Tibial nerve (tissue), 4 donors: ENCODE results near the gene PTPRR. TPM values are rescaled to one million over a fixed set of nuclear protein-coding genes. Genes with fewer than 3 reads are reported as not detected.

Experiments
- DNase-seq, 2 donors: peaks; one replicate each; pipeline ENCODE4 v3.0.0-alpha.2; 2019; ENCODE audit warnings: low spot score in 2 of 2
- H3K27ac ChIP-seq, 4 donors: fragments of 200-600 bp; sonication (generic) in 3 of 4; one replicate each; pipeline ENCODE4 v1.5.1; 2017 to 2019; ENCODE audit warnings: mild to moderate bottlenecking in 1 of 4
- H3K27me3 ChIP-seq, 2 donors: fragments of 200-600 bp; sonication (generic) in 1 of 2; one replicate each; pipeline versions ENCODE4 v1.5.1 to v1.6.0; 2017 to 2019
- H3K36me3 ChIP-seq, 3 donors: fragments of 200-600 bp; sonication (generic); one replicate each; pipeline ENCODE4 v1.5.1; 2018 to 2019
- H3K4me1 ChIP-seq, 4 donors: fragments of 200-600 bp; sonication (generic) in 3 of 4; one replicate each; pipeline ENCODE4 v1.5.1; 2017 to 2019
- H3K4me3 ChIP-seq, 4 donors: fragments of 200-600 bp; sonication (generic) in 3 of 4; one replicate each; pipeline ENCODE4 v1.5.1; 2017 to 2019; ENCODE audit warnings: mild to moderate bottlenecking in 1 of 4, moderate library complexity in 1 of 4
- H3K9me3 ChIP-seq, 4 donors: fragments of 200-600 bp; sonication (generic) in 3 of 4; one replicate each; pipeline ENCODE4 v1.5.1; 2017 to 2019
- CTCF ChIP-seq, 5 experiments: fragments of 200-600 bp in 3 of 5; fragments of 450-650 bp in 2 of 5; sonication (generic) in 3 of 5; IDR thresholded peaks; one replicate each; pipeline ENCODE4 v1.5.1; 2016 to 2019; ENCODE audit warnings: antibody characterized with exemption in 5 of 5, mild to moderate bottlenecking in 3 of 5, moderate library complexity in 2 of 5
- EP300 ChIP-seq, 2 donors: sonication (generic); formaldehyde crosslinking; IDR thresholded peaks; one replicate each; pipeline ENCODE4 v1.6.1; 2017; ENCODE audit warnings: antibody characterized with exemption in 2 of 2, mild to moderate bottlenecking in 1 of 2
- POLR2A ChIP-seq, 2 donors: fragments of 450-650 bp; IDR thresholded peaks; one replicate each; pipeline ENCODE4 v1.6.1; 2017; ENCODE audit warnings: antibody characterized with exemption in 2 of 2, mild to moderate bottlenecking in 2 of 2, moderate library complexity in 2 of 2
- WGBS, 2 donors: methylation state at CpG; one replicate each; pipeline ENCODE4 v1.1.5; 2018; 5-methylcytosine and 5-hydroxymethylcytosine counted together
- total RNA-seq, 4 donors: library from RNA; depleted of rRNA; stranded (reverse); fragments of >200 nt; gene quantifications; one replicate each; pipeline ENCODE4 v1.1.0, GENCODE V29; 2016

Gene PTPRR
- total RNA-seq, 4 donors from 2014 or later = not detected

- no peaks in the 10 kb centered on the region for H3K36me3 ChIP-seq
- no peak overlapping the region for H3K27ac ChIP-seq
- H3K4me1 ChIP-seq = peaks cover 0 to 27% (median 5%) of the 10 kb centered on the region in 4 donors
- WGBS, 2 donors = 70% methylated on average over 3 of the region's 3 CpGs
- TF ChIP-seq EP300 (IDR thresholded peaks at IDR 0.05) = no peak
- TF ChIP-seq POLR2A (IDR thresholded peaks at IDR 0.05) = no peak
- TF ChIP-seq CTCF (IDR thresholded peaks at IDR 0.05) = no peak
- no peaks in the 10 kb centered on the region for H3K27me3 ChIP-seq
- no peaks in the 10 kb centered on the region for H3K9me3 ChIP-seq
- H3K4me3 ChIP-seq = no peak overlapping the region
- DNase-seq = no peak
Observed at GRCh38 chr12:70643939-70644338, 276.6 kb downstream of the PTPRR start.

GRCh38 chr12:70641691-70642090 is 278.8 kb downstream of the PTPRR start:
- no peaks in the 10 kb centered on the region for H3K9me3 ChIP-seq
- H3K4me3 ChIP-seq = no peak overlapping the region
- TF ChIP-seq EP300 (IDR thresholded peaks at IDR 0.05) (no peak), CTCF (IDR thresholded peaks at IDR 0.05) (no peak), POLR2A (IDR thresholded peaks at IDR 0.05) (no peak)
- H3K36me3 ChIP-seq = no peaks in the 10 kb centered on the region
- peaks cover 0 to 12% (median 2%) of the 10 kb centered on the region in 4 donors for H3K4me1 ChIP-seq
- no peaks in the 10 kb centered on the region for H3K27me3 ChIP-seq
- 83 to 92% methylated on average over 2 of the region's 2 CpGs for WGBS, 2 donors
- H3K27ac ChIP-seq = no peak overlapping the region
- no peak for DNase-seq

- Histone ChIP-seq H3K4me1 (peaks cover 0 to 8% (median 0%) of the 10 kb centered on the region in 4 donors), H3K27me3 (no peaks in the 10 kb centered on the region), H3K36me3 (no peaks in the 10 kb centered on the region), H3K27ac (no peak overlapping the region), H3K4me3 (no peak overlapping the region), H3K9me3 (no peaks in the 10 kb centered on the region)
- WGBS, 2 donors = 83 to 93% methylated on average over 1 of the region's 1 CpG
- no peak for DNase-seq
- TF ChIP-seq POLR2A (IDR thresholded peaks at IDR 0.05) = no peak
- no peak for TF ChIP-seq EP300 (IDR thresholded peaks at IDR 0.05)
- no peak for TF ChIP-seq CTCF (IDR thresholded peaks at IDR 0.05)
Observed at GRCh38 chr12:70640901-70641300, 279.6 kb downstream of the PTPRR start.

GRCh38 chr12:70639535-70639934 is 281.0 kb downstream of the PTPRR start:
- TF ChIP-seq CTCF (IDR thresholded peaks at IDR 0.05) = no peak
- no peak for TF ChIP-seq EP300 (IDR thresholded peaks at IDR 0.05)
- no peak for TF ChIP-seq POLR2A (IDR thresholded peaks at IDR 0.05)
- H3K27me3 ChIP-seq = no peaks in the 10 kb centered on the region
- no peaks in the 10 kb centered on the region for H3K36me3 ChIP-seq
- H3K9me3 ChIP-seq = no peaks in the 10 kb centered on the region
- no peak for DNase-seq
- H3K4me3 ChIP-seq = no peak overlapping the region
- WGBS, 2 donors = 97 to 98% methylated on average over 2 of the region's 2 CpGs
- H3K4me1 ChIP-seq = no peaks in the 10 kb centered on the region
- H3K27ac ChIP-seq = no peak overlapping the region

- TF ChIP-seq EP300 (IDR thresholded peaks at IDR 0.05) (no peak), POLR2A (IDR thresholded peaks at IDR 0.05) (no peak), CTCF (IDR thresholded peaks at IDR 0.05) (no peak)
- Histone ChIP-seq H3K4me1 (no peaks in the 10 kb centered on the region), H3K27ac (no peak overlapping the region), H3K27me3 (no peaks in the 10 kb centered on the region), H3K9me3 (no peaks in the 10 kb centered on the region), H3K36me3 (no peaks in the 10 kb centered on the region), H3K4me3 (no peak overlapping the region)
- DNase-seq = no peak
- 86 to 88% methylated on average over 1 of the region's 1 CpG for WGBS, 2 donors
Observed at GRCh38 chr12:70638639-70639360, 281.7 kb downstream of the PTPRR start.
